SK-N-SH treated with all-trans-retinoic acid at 6 μM for 48 hours (cell line): Measurements from ENCODE around the gene IGSF9.

Experiments
- ATAC-seq: fragments of 200-7000 bp; cut with Tn5 transposase; 3 replicates; pipeline ENCODE4 v1.9.1; 2020; ENCODE audit warnings: mild to moderate bottlenecking, moderate library complexity
- ARNTL ChIP-seq: fragments of 450-650 bp; formaldehyde crosslinking; IDR thresholded peaks from 2 replicates; pipeline ENCODE4 v1.5.0; 2020; ENCODE audit warnings: low read depth, mild to moderate bottlenecking, moderate library complexity, borderline replicate concordance
- BACH2 ChIP-seq: fragments of 250-450 bp; sonication (Bioruptor Pico); IDR thresholded peaks from 2 replicates; pipeline ENCODE4 v1.9.0; 2021; ENCODE audit warnings: mild to moderate bottlenecking, borderline replicate concordance
- CREB5 ChIP-seq: fragments of 250-450 bp; sonication (Bioruptor Pico); IDR thresholded peaks from 2 replicates; pipeline ENCODE4 v1.5.1; 2020; ENCODE audit warnings: low read depth, mild to moderate bottlenecking, moderate library complexity
- ESRRG ChIP-seq: fragments of 250-450 bp; sonication (Bioruptor Pico); IDR thresholded peaks from 2 replicates; pipeline ENCODE4 v1.6.1; 2021; ENCODE audit warnings: mild to moderate bottlenecking
- POU6F1 ChIP-seq: fragments of 250-450 bp; sonication (Bioruptor Pico); IDR thresholded peaks from 2 replicates; pipeline ENCODE4 v1.8.0; 2021; ENCODE audit warnings: low read depth, mild to moderate bottlenecking, moderate library complexity, borderline replicate concordance
- PPARA ChIP-seq: fragments of 250-450 bp; sonication (Bioruptor Pico); IDR thresholded peaks from 2 replicates; pipeline ENCODE4 v1.5.0; 2020; ENCODE audit warnings: mild to moderate bottlenecking, borderline replicate concordance
- SNAI2 ChIP-seq: fragments of 250-450 bp; sonication (Bioruptor Pico); IDR thresholded peaks from 2 replicates; pipeline ENCODE4 v1.5.0; 2020; ENCODE audit warnings: mild to moderate bottlenecking, moderate library complexity
- TCF4 ChIP-seq: fragments of 250-450 bp; sonication (Bioruptor Pico); IDR thresholded peaks from 2 replicates; pipeline ENCODE4 v1.8.0; 2021; ENCODE audit warnings: mild to moderate bottlenecking, moderate library complexity, borderline replicate concordance
- TOX ChIP-seq: fragments of 250-450 bp; sonication (Bioruptor Pico); IDR thresholded peaks from 2 replicates; pipeline ENCODE4 v1.8.0; 2021; ENCODE audit warnings: mild to moderate bottlenecking, moderate library complexity, borderline replicate concordance
- TSHZ2 ChIP-seq: fragments of 250-450 bp; sonication (Bioruptor Pico); IDR thresholded peaks from 2 replicates; pipeline ENCODE4 v1.5.0; 2020; ENCODE audit warnings: mild to moderate bottlenecking, moderate library complexity
- ZC3H10 ChIP-seq: fragments of 250-450 bp; sonication (Bioruptor Pico); IDR thresholded peaks from 2 replicates; pipeline ENCODE4 v1.5.1; 2021; ENCODE audit warnings: mild to moderate bottlenecking, moderate library complexity
- ZFP3 ChIP-seq: fragments of 250-450 bp; sonication (Bioruptor Pico); IDR thresholded peaks from 2 replicates; pipeline ENCODE4 v1.5.0; 2020; ENCODE audit warnings: mild to moderate bottlenecking, moderate library complexity
- ZFP30 ChIP-seq: fragments of 450-650 bp; formaldehyde crosslinking; IDR thresholded peaks from 2 replicates; pipeline ENCODE4 v1.5.0; 2022; ENCODE audit warnings: mild to moderate bottlenecking, moderate library complexity
- ZNF565 ChIP-seq: fragments of 450-650 bp; formaldehyde crosslinking; conservative IDR thresholded peaks from 2 replicates; pipeline ENCODE4 v1.5.0; 2020; ENCODE audit warnings: low read depth, mild to moderate bottlenecking, moderate library complexity
- ZNF70 ChIP-seq: fragments of 450-650 bp; formaldehyde crosslinking; IDR thresholded peaks from 2 replicates; pipeline ENCODE4 v1.5.0; 2020; ENCODE audit warnings: mild to moderate bottlenecking, moderate library complexity
- ZNF8 ChIP-seq: fragments of 450-650 bp; formaldehyde crosslinking; IDR thresholded peaks from 2 replicates; pipeline ENCODE4 v1.5.0; 2020; ENCODE audit warnings: mild to moderate bottlenecking, moderate library complexity
- TF ChIP-seq, protein P1 (sequence below): fragments of 250-450 bp; sonication (Bioruptor Pico); IDR thresholded peaks from 2 replicates; pipeline ENCODE4 v1.5.1; 2021; ENCODE audit warnings: mild to moderate bottlenecking, moderate library complexity

The IGSF9 gene

GRCh38 chr1:159931795-159932173, 13.6 kb downstream of the IGSF9 start:
- no peak for TF ChIP-seq ZNF8 (CRISPR knock-in tag)
- TF ChIP-seq ESRRG (CRISPR knock-in tag): no peak
- no peak for TF ChIP-seq TSHZ2 (CRISPR knock-in tag)
- no peak for TF ChIP-seq PPARA (CRISPR knock-in tag)
- TF ChIP-seq ZNF70: no peak
- TF ChIP-seq TCF4 (CRISPR knock-in tag): no peak
- TF ChIP-seq ZFP30 (CRISPR knock-in tag): no peak
- TF ChIP-seq, protein P1, sequence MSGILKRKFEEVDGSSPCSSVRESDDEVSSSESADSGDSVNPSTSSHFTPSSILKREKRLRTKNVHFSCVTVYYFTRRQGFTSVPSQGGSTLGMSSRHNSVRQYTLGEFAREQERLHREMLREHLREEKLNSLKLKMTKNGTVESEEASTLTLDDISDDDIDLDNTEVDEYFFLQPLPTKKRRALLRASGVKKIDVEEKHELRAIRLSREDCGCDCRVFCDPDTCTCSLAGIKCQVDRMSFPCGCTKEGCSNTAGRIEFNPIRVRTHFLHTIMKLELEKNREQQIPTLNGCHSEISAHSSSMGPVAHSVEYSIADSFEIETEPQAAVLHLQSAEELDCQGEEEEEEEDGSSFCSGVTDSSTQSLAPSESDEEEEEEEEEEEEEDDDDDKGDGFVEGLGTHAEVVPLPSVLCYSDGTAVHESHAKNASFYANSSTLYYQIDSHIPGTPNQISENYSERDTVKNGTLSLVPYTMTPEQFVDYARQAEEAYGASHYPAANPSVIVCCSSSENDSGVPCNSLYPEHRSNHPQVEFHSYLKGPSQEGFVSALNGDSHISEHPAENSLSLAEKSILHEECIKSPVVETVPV: no peak
- no peak for TF ChIP-seq CREB5 (CRISPR knock-in tag)
- no peak for TF ChIP-seq POU6F1 (CRISPR knock-in tag)
- no peak for TF ChIP-seq ZNF565 (CRISPR knock-in tag)
- no peak for TF ChIP-seq ZC3H10
- no peak for ATAC-seq

DNA sequence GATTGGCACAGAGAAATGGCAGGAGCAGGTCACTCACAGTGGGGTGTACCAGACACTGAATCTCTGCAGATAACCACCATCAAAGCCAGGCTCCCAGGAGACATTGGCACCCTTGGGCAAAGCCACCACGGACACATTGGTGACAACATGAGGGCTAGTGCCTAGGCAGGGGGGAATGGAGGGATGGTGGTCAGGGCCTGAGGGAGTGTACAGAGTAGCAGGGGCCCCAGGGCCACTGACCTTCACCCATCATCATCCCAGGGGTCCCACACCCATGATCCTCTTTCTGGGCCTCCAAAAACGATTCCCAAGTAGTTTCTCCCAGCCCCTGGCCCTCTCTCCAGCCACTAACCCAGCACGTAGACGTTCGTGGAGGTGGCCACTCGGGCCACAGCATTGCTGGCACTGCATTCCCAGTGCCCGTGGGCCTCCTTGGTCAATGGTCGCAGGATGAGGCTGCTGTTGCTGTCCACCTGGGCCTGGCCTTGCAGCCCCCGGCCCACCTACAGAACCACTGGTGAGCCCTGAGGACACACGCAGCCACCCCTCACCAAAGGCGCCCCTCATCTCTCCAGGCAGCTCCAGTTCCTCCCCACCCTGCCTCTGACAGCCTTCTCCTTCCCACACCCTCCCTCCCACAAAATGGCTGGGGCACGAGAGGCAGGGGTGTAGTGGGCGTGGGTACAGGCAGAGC, 14.2 kb downstream of the IGSF9 start:
- TF ChIP-seq TSHZ2 (CRISPR knock-in tag) (no peak), ESRRG (CRISPR knock-in tag) (no peak), ARNTL (CRISPR knock-in tag) (no peak), CREB5 (CRISPR knock-in tag) (no peak), BACH2 (no peak)
- TF ChIP-seq, protein P1: no peak
- no peak for ATAC-seq

DNA sequence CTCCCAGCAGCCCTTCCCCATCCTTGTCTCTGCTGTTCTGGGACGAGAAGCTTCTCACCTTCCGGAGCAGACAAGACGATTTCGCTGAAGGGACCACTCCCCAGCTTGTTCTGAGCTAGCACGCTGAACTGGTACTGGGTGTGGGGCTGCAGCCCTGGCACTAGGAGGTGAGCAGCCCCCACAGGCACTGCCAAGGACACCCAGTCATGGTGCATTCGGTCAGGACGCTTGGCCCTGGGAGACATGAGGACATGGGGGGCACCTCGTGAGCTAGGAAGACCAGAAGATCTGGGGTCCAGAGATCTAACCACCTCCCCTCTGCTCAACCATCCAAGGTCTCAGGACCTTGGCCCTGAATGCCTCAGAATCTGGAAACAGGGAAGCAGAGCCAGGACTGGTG, 14.8 kb downstream of the IGSF9 start:
- ATAC-seq: no peak
- TF ChIP-seq PPARA (CRISPR knock-in tag): no peak
- TF ChIP-seq POU6F1 (CRISPR knock-in tag): no peak
- TF ChIP-seq TOX (CRISPR knock-in tag): no peak
- no peak for TF ChIP-seq SNAI2 (CRISPR knock-in tag)
- TF ChIP-seq ZFP3: no peak
- TF ChIP-seq ZC3H10: no peak
- TF ChIP-seq, all 23 proteins: peak for 0
